NCI-H146 treated with DMSO at 0.1 percent for 48 hours (cell line): Measurements from ENCODE around the gene BRMS1.

Experiments
- DNase-seq: peaks from one replicate; lab custom pipeline; 2025; ENCODE audit not compliant: unreplicated experiment; lab: John Stamatoyannopoulos, UW

BRMS1 gene

GRCh38 chr11:66287889-66288670 is 56.8 kb downstream of the BRMS1 start:
- DNase-seq, result no peak
